Measurements from ENCODE around the gene TMCC1.
"Not testable (repeated sequence)": the region's sequence is repeated elsewhere in the genome, so short reads cannot be mapped to it uniquely, and the experiment has no call there.

Gene TMCC1

GRCh38 chr3:129618901-129619671, 274.4 kb downstream of the TMCC1 start:
- DNase-seq: no peak

GRCh38 chr3:129618186-129618820, 275.2 kb downstream of the TMCC1 start:
- no peak for DNase-seq

GRCh38 chr3:129617381-129618185, 275.9 kb downstream of the TMCC1 start:
- DNase-seq: no peak

- no peak for DNase-seq
Observed at GRCh38 chr3:129616713-129617112, 276.8 kb downstream of the TMCC1 start.

GRCh38 chr3:129616291-129616690, 277.2 kb downstream of the TMCC1 start:
- DNase-seq: no peak

- no peak for DNase-seq
Observed at GRCh38 chr3:129615751-129616281, 277.7 kb downstream of the TMCC1 start.

GRCh38 chr3:129614927-129615363, 278.6 kb downstream of the TMCC1 start:
- DNase-seq: no peak

GRCh38 chr3:129614435-129614834, 279.1 kb downstream of the TMCC1 start:
- DNase-seq: no peak

GRCh38 chr3:129613367-129613740, 280.2 kb downstream of the TMCC1 start:
- DNase-seq: no peak

- DNase-seq: no peak
Observed at GRCh38 chr3:129612534-129613366, 280.8 kb downstream of the TMCC1 start.

- DNase-seq: no peak
Observed at GRCh38 chr3:129611812-129612533, 281.5 kb downstream of the TMCC1 start.

- DNase-seq: no peak
Observed at GRCh38 chr3:129611446-129611800, 282.1 kb downstream of the TMCC1 start.

GRCh38 chr3:129610794-129611445, 282.6 kb downstream of the TMCC1 start:
- DNase-seq: not testable (repeated sequence)

- no peak for DNase-seq
Observed at GRCh38 chr3:129610276-129610675, 283.2 kb downstream of the TMCC1 start.

GRCh38 chr3:129609591-129610182, 283.8 kb downstream of the TMCC1 start:
- DNase-seq: no peak

- DNase-seq: no peak
Observed at GRCh38 chr3:129608936-129609590, 284.4 kb downstream of the TMCC1 start.

- DNase-seq: no peak
Observed at GRCh38 chr3:129608087-129608935, 285.2 kb downstream of the TMCC1 start.

GRCh38 chr3:129607391-129608068, 286.0 kb downstream of the TMCC1 start:
- no peak for DNase-seq
